Tibial artery (tissue), 4 donors: ENCODE measurements around the gene ASPHD1.

ENCODE experiments used
- DNase-seq, 2 donors: peaks; one replicate each; pipeline ENCODE4 v3.0.0-alpha.2; 2019
- H3K27ac ChIP-seq, 2 donors: fragments of 200-600 bp; sonication (generic) in 1 of 2; 1 replicate in 1 of 2; 2 replicates in 1 of 2; pipeline ENCODE4 v1.5.1; 2018 to 2019; ENCODE audit warnings: mild to moderate bottlenecking in 1 of 2
- H3K27me3 ChIP-seq, 2 donors: fragments of 200-600 bp; sonication (generic) in 1 of 2; one replicate each; pipeline versions ENCODE4 v1.5.1 to v1.6.0; 2016 to 2019
- H3K36me3 ChIP-seq, 3 donors: fragments of 200-600 bp; sonication (generic) in 2 of 3; one replicate each; pipeline ENCODE4 v1.5.1; 2016 to 2019; ENCODE audit warnings: mild to moderate bottlenecking in 2 of 3
- H3K4me1 ChIP-seq, 4 donors: fragments of 200-600 bp; sonication (generic) in 2 of 4; 1 replicate in 3 of 4; 2 replicates in 1 of 4; pipeline ENCODE4 v1.5.1; 2016 to 2019
- H3K4me3 ChIP-seq, 2 donors: fragments of 200-600 bp; sonication (generic) in 1 of 2; 1 replicate in 1 of 2; 2 replicates in 1 of 2; pipeline ENCODE4 v1.5.1; 2018 to 2019; ENCODE audit warnings: mild to moderate bottlenecking in 2 of 2
- H3K9me3 ChIP-seq, 3 donors: fragments of 200-600 bp; sonication (generic) in 1 of 3; one replicate each; pipeline ENCODE4 v1.5.1; 2016 to 2019
- intact Hi-C: fragments of 100-400 bp; cut with DNase I; formaldehyde crosslinking; loops from one replicate; pipeline ENCODE4 v1.15.0; 2023; ENCODE audit warnings: low total_unique reads
- TF ChIP-seq, protein P1 (sequence below), 2 experiments: fragments of 200-600 bp in 1 of 2; fragments of 450-650 bp in 1 of 2; IDR thresholded peaks; one replicate each; pipeline ENCODE4 v1.5.1; 2017 to 2019; ENCODE audit warnings: antibody characterized with exemption in 2 of 2, mild to moderate bottlenecking in 1 of 2, moderate library complexity in 1 of 2

The ASPHD1 gene

DNA sequence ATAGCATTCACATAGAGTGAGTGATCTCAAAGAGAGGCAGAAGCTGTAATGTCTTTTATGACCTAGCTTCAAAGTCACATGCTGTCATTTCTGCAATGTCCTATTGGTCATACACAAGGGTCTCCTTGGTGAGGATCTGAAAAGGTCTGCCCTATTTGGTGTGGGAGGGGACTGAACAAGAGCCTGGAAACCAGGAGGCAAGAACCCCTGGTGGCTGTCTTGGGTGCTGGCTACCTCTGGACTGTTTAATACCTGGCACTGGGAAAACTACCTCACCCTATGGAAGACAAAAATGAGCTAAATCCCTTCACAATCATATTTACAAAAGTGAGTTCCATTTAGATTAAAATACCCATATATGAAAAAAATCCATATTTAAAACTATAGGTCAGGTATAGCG lies 16.7 kb downstream of the ASPHD1 start:
- Histone ChIP-seq H3K4me3 (no peak overlapping the region), H3K27ac (no peak overlapping the region), H3K9me3 (no peaks in the 10 kb centered on the region), H3K36me3 (peaks cover 3 to 60% (median 27%) of the 10 kb centered on the region in 3 donors), H3K4me1 (no peaks in the 10 kb centered on the region), H3K27me3 (no peaks in the 10 kb centered on the region)
- no peak for DNase-seq
- TF ChIP-seq, protein P1, sequence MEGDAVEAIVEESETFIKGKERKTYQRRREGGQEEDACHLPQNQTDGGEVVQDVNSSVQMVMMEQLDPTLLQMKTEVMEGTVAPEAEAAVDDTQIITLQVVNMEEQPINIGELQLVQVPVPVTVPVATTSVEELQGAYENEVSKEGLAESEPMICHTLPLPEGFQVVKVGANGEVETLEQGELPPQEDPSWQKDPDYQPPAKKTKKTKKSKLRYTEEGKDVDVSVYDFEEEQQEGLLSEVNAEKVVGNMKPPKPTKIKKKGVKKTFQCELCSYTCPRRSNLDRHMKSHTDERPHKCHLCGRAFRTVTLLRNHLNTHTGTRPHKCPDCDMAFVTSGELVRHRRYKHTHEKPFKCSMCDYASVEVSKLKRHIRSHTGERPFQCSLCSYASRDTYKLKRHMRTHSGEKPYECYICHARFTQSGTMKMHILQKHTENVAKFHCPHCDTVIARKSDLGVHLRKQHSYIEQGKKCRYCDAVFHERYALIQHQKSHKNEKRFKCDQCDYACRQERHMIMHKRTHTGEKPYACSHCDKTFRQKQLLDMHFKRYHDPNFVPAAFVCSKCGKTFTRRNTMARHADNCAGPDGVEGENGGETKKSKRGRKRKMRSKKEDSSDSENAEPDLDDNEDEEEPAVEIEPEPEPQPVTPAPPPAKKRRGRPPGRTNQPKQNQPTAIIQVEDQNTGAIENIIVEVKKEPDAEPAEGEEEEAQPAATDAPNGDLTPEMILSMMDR (IDR thresholded peaks at IDR 0.05) = no peak
- intact Hi-C loops = no loop called here

DNA sequence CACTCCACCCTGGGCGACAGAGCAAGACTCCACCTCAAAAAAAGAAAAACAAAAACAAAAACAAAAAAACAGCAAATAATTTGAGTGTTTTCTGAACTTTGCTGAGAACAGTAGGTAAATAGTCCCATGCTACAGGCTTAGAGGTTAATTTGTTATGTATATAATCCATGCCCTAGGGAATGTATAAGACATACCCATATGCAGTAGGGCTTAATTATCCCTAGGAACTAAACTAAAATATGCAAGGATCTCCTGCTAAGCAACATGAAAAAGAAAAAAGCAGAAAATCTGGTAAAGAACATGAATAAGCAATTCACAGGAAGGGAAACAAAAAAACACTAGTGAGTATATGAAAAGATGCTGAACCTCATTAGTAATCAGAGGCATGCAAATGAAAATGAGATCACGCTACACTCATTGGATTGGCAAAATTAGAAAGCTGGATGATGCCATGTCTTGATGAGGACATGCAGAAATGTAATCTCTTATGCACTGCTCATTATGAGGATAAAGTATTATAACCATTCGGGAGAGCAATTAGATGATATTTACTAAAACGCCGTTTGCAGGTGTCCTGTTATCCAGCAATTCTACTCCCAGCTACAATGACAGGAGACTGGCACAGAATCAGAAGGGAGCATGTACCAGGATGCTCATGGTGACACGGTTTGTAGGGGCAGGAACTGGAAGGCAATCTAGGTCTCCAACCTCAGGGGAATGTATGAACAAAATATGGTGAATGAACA lies 20.2 kb downstream of the ASPHD1 start:
- Histone ChIP-seq H3K27me3 (no peaks in the 10 kb centered on the region), H3K36me3 (peaks cover 3 to 54% (median 27%) of the 10 kb centered on the region in 3 donors), H3K4me1 (peaks cover 0 to 15% (median 13%) of the 10 kb centered on the region in 4 donors), H3K4me3 (no peak overlapping the region), H3K27ac (no peak overlapping the region), H3K9me3 (no peaks in the 10 kb centered on the region)
- TF ChIP-seq, protein P1 (IDR thresholded peaks at IDR 0.05) = no peak
- intact Hi-C loops = loop anchor here (10.0 kb wide), 1 partner anchor 84 kb away; no protein-coding TSS in a partner anchor
- DNase-seq = no peak

DNA sequence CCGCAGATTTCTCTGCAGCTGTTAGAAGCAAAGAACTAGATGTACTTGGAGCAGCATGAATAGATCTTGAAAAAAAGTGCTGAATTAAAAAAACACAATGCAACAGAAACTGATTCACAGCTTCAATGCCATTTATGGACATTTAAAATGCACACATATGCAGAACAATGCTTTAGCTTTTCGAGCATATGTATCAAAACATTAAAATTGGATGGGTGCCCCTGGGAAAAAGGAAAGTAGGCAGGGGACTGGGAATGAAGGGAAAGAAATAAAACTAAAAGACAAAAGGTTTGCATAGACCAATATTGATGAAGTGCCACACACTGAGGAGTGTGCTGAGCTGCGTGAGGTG lies 20.7 kb downstream of the ASPHD1 start:
- Histone ChIP-seq H3K27me3 (no peaks in the 10 kb centered on the region), H3K36me3 (peaks cover 3 to 54% (median 27%) of the 10 kb centered on the region in 3 donors), H3K27ac (no peak overlapping the region), H3K4me1 (peaks cover 0 to 15% (median 14%) of the 10 kb centered on the region in 4 donors), H3K4me3 (no peak overlapping the region), H3K9me3 (no peaks in the 10 kb centered on the region)
- no peak for DNase-seq
- TF ChIP-seq, protein P1 (IDR thresholded peaks at IDR 0.05) = no peak
- intact Hi-C loops = loop anchor here (10.0 kb wide), 1 partner anchor 84 kb away; no protein-coding TSS in a partner anchor

DNA sequence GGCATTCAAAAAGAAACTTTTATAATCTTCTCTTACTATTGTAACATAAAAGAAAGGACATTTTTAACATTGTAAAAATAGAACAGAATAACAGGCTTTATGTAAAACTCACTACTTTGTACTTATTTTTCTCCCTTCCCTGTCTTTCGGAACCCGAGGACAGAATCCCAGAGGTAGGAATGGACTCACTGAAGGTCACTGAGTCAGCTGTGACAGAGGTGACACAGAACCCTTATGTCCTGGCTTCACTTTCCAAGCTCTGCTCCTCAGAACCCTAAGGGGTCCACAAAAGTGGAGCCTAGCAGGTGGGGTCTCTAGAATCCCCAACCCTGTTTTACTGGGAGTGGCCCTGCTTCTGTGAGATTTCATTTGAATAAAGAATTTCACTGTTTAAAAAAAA lies 22.0 kb downstream of the ASPHD1 start:
- H3K36me3 ChIP-seq = peaks cover 3 to 52% (median 27%) of the 10 kb centered on the region in 3 donors
- peaks cover 0 to 23% (median 20%) of the 10 kb centered on the region in 4 donors for H3K4me1 ChIP-seq
- no peaks in the 10 kb centered on the region for H3K27me3 ChIP-seq
- TF ChIP-seq, protein P1 (IDR thresholded peaks at IDR 0.05) = no peak
- no peaks in the 10 kb centered on the region for H3K9me3 ChIP-seq
- peak in 1 of 2 donors; percentile 15 for DNase-seq
- intact Hi-C loops = loop anchor here (10.0 kb wide), 1 partner anchor 82 kb away; no protein-coding TSS in a partner anchor
- no peak overlapping the region for H3K27ac ChIP-seq
- H3K4me3 ChIP-seq = no peak overlapping the region

DNA sequence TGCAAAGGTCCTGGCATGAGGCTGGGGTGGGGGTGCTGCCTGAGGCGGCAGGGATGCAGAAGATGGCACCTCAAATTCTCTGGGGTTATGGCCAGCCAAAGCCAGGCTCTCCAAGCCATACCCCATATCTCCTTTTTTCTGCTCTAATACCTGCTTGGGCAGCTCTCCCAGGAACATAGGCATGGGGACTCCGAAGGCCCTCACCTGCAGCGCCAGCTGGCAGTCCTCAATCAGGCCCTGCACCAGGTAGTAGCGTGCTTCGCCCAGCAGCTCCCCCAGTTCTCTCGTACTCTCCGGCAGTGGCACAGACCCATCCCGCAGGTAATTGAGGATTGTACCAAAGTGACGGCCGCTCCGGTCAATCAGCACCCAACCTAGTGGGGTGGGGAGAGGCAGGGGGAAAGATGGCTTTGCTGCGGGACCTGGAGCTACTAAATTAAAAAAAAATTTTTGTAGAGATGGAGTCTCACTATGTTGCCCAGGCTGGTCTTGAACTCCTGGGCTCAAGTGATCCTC lies 22.8 kb downstream of the ASPHD1 start:
- Histone ChIP-seq H3K4me1 (peaks cover 0 to 25% (median 24%) of the 10 kb centered on the region in 4 donors), H3K27ac (no peak overlapping the region), H3K36me3 (peaks cover 3 to 46% (median 27%) of the 10 kb centered on the region in 3 donors), H3K27me3 (no peaks in the 10 kb centered on the region), H3K9me3 (no peaks in the 10 kb centered on the region), H3K4me3 (no peak overlapping the region)
- peak in 1 of 2 donors; percentile 47 for DNase-seq
- TF ChIP-seq, protein P1 (IDR thresholded peaks at IDR 0.05) = no peak
- intact Hi-C loops = loop anchor here (10.0 kb wide), 1 partner anchor 82 kb away; no protein-coding TSS in a partner anchor
